ENCODE results near the gene DNER. TPM values are rescaled to one million over a fixed set of nuclear protein-coding genes. Genes with fewer than 3 reads are reported as not detected.

Gene DNER
- total and polyA plus RNA-seq, 2 experiments from 2014 or later: 4.7 to 8.8 TPM

DNA sequence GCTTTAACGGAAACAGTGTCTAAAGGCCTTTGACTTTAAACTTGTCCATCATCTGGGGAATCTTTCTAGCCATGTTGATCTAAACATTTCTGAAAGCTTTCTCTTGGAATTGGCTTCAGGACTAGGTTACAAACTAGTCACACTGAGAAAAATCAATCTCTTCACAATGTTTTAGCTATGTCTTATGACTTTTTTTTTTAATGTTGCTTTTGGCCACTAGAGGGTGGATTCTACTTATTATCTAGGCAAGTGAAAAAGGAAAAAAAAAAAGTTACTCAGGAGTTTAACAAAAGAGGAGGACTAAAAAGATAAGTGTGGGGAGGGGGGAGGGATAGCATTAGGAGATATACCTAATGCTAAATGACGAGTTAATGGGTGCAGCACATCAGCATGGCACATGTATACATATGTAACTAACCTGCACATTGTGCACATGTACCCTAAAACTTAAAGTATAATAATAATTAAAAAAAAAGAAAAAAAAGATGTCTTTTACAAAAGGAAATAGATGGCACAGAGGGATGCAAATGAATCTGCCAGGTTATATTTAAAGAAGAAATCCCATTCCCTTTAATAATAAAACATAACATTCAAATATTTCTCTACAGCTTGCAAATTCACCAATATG lies 282.9 kb downstream of the DNER start:
- Histone ChIP-seq H3K4me2 (no peak overlapping the region), H3F3A (replicated peaks; ENCODE audit: low read depth) (no peaks in the 10 kb centered on the region), H3K9me2 (ENCODE audit: insufficient read depth) (no peaks in the 10 kb centered on the region), H3K4me1 (ENCODE audit: insufficient read depth) (no peaks in the 10 kb centered on the region), H3K4me3 (no peak overlapping the region), H2AFZ (no peak overlapping the region), H3K27ac (ENCODE audit: low read depth) (no peak overlapping the region), H3K27me3 (ENCODE audit: insufficient read depth) (no peaks in the 10 kb centered on the region), H3K36me3 (ENCODE audit: insufficient read depth) (no peaks in the 10 kb centered on the region), H4K20me1 (replicated peaks; ENCODE audit: insufficient read depth) (no peaks in the 10 kb centered on the region), H3K79me2 (replicated peaks; ENCODE audit: insufficient read depth) (no peaks in the 10 kb centered on the region)
- DNase-seq (ENCODE audit: low spot score): peak; percentile 89
- peak; percentile 29; the same call in 1 of the 3 replicates for ATAC-seq
- Mint-ChIP-seq H3K27me3 (ENCODE audit: insufficient read depth, low read depth, poor library complexity) (peaks cover 4% of the 10 kb centered on the region), H3K27ac (no peak overlapping the region), H3K4me3 (no peak overlapping the region), H3K36me3 (ENCODE audit: low read depth) (no peaks in the 10 kb centered on the region), H3K9me3 (no peaks in the 10 kb centered on the region; the same call in 2 of the 3 replicates), H3K4me1 (peaks cover 2% of the 10 kb centered on the region; the same call in 2 of the 3 replicates)
- TF ChIP-seq POLR2AphosphoS5 (IDR thresholded peaks at IDR 0.05; ENCODE audit: low read depth): no peak
- TF ChIP-seq, protein P1, sequence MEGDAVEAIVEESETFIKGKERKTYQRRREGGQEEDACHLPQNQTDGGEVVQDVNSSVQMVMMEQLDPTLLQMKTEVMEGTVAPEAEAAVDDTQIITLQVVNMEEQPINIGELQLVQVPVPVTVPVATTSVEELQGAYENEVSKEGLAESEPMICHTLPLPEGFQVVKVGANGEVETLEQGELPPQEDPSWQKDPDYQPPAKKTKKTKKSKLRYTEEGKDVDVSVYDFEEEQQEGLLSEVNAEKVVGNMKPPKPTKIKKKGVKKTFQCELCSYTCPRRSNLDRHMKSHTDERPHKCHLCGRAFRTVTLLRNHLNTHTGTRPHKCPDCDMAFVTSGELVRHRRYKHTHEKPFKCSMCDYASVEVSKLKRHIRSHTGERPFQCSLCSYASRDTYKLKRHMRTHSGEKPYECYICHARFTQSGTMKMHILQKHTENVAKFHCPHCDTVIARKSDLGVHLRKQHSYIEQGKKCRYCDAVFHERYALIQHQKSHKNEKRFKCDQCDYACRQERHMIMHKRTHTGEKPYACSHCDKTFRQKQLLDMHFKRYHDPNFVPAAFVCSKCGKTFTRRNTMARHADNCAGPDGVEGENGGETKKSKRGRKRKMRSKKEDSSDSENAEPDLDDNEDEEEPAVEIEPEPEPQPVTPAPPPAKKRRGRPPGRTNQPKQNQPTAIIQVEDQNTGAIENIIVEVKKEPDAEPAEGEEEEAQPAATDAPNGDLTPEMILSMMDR (conservative IDR thresholded peaks at IDR 0.05; ENCODE audit: low read depth in 2 of 2): peak in 1 of 2 experiments; percentile 85
- no peak for TF ChIP-seq EZH2 (IDR thresholded peaks at IDR 0.05; ENCODE audit: low read depth, unreplicated experiment)

DNA sequence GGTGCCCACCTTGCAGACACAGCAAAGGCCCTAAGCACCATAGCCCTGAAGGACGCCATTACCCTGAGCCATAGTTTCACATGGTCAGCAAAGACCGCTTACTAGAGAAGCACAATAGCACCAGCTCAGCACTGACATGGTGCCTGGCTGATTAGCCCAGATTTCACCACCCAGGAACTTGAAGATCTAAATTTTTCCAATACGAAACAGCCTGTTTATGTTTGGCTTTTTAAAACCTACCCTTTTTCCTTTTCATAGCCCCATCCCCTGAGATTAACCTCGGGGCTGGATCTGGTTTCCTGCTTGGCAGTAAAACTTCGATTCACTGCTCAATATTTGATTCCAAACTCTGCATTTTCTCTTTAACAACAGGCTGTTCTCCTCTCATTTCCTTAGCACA lies 284.8 kb downstream of the DNER start:
- H3K4me3 ChIP-seq: no peak overlapping the region
- no peaks in the 10 kb centered on the region for H3F3A ChIP-seq (replicated peaks; ENCODE audit: low read depth)
- H3K36me3 ChIP-seq (ENCODE audit: insufficient read depth): no peaks in the 10 kb centered on the region
- Mint-ChIP-seq H3K27ac (no peak overlapping the region), H3K36me3 (ENCODE audit: low read depth) (no peaks in the 10 kb centered on the region), H3K9me3 (no peaks in the 10 kb centered on the region; the same call in 2 of the 3 replicates), H3K27me3 (ENCODE audit: insufficient read depth, low read depth, poor library complexity) (peaks cover 4% of the 10 kb centered on the region), H3K4me3 (no peak overlapping the region), H3K4me1 (peaks cover 2% of the 10 kb centered on the region; the same call in 2 of the 3 replicates)
- H3K27ac ChIP-seq (ENCODE audit: low read depth): no peak overlapping the region
- H3K4me2 ChIP-seq: no peak overlapping the region
- H2AFZ ChIP-seq: no peak overlapping the region
- DNase-seq (ENCODE audit: low spot score): no peak
- no peaks in the 10 kb centered on the region for H3K27me3 ChIP-seq (ENCODE audit: insufficient read depth)
- no peaks in the 10 kb centered on the region for H3K4me1 ChIP-seq (ENCODE audit: insufficient read depth)
- ATAC-seq: no peak
- H4K20me1 ChIP-seq (replicated peaks; ENCODE audit: insufficient read depth): no peaks in the 10 kb centered on the region
- H3K79me2 ChIP-seq (replicated peaks; ENCODE audit: insufficient read depth): no peaks in the 10 kb centered on the region
- no peaks in the 10 kb centered on the region for H3K9me2 ChIP-seq (ENCODE audit: insufficient read depth)
- TF ChIP-seq ZNF114 (CRISPR knock-in tag; IDR thresholded peaks at IDR 0.05): no peak
- no peak for TF ChIP-seq STAT1 (IDR thresholded peaks at IDR 0.05; ENCODE audit: unreplicated experiment)
- TF ChIP-seq EZH2phosphoT487 (IDR thresholded peaks at IDR 0.05; ENCODE audit: unreplicated experiment): no peak
- TF ChIP-seq JUNB (IDR thresholded peaks at IDR 0.05; ENCODE audit: unreplicated experiment): no peak
- no peak for TF ChIP-seq POLR2AphosphoS5 (IDR thresholded peaks at IDR 0.05; ENCODE audit: low read depth)
- TF ChIP-seq EZH2 (IDR thresholded peaks at IDR 0.05; ENCODE audit: low read depth, unreplicated experiment): no peak
- no peak for TF ChIP-seq CREB1 (CRISPR knock-in tag; IDR thresholded peaks at IDR 0.05; ENCODE audit: low read depth)
- TF ChIP-seq, protein P2, sequence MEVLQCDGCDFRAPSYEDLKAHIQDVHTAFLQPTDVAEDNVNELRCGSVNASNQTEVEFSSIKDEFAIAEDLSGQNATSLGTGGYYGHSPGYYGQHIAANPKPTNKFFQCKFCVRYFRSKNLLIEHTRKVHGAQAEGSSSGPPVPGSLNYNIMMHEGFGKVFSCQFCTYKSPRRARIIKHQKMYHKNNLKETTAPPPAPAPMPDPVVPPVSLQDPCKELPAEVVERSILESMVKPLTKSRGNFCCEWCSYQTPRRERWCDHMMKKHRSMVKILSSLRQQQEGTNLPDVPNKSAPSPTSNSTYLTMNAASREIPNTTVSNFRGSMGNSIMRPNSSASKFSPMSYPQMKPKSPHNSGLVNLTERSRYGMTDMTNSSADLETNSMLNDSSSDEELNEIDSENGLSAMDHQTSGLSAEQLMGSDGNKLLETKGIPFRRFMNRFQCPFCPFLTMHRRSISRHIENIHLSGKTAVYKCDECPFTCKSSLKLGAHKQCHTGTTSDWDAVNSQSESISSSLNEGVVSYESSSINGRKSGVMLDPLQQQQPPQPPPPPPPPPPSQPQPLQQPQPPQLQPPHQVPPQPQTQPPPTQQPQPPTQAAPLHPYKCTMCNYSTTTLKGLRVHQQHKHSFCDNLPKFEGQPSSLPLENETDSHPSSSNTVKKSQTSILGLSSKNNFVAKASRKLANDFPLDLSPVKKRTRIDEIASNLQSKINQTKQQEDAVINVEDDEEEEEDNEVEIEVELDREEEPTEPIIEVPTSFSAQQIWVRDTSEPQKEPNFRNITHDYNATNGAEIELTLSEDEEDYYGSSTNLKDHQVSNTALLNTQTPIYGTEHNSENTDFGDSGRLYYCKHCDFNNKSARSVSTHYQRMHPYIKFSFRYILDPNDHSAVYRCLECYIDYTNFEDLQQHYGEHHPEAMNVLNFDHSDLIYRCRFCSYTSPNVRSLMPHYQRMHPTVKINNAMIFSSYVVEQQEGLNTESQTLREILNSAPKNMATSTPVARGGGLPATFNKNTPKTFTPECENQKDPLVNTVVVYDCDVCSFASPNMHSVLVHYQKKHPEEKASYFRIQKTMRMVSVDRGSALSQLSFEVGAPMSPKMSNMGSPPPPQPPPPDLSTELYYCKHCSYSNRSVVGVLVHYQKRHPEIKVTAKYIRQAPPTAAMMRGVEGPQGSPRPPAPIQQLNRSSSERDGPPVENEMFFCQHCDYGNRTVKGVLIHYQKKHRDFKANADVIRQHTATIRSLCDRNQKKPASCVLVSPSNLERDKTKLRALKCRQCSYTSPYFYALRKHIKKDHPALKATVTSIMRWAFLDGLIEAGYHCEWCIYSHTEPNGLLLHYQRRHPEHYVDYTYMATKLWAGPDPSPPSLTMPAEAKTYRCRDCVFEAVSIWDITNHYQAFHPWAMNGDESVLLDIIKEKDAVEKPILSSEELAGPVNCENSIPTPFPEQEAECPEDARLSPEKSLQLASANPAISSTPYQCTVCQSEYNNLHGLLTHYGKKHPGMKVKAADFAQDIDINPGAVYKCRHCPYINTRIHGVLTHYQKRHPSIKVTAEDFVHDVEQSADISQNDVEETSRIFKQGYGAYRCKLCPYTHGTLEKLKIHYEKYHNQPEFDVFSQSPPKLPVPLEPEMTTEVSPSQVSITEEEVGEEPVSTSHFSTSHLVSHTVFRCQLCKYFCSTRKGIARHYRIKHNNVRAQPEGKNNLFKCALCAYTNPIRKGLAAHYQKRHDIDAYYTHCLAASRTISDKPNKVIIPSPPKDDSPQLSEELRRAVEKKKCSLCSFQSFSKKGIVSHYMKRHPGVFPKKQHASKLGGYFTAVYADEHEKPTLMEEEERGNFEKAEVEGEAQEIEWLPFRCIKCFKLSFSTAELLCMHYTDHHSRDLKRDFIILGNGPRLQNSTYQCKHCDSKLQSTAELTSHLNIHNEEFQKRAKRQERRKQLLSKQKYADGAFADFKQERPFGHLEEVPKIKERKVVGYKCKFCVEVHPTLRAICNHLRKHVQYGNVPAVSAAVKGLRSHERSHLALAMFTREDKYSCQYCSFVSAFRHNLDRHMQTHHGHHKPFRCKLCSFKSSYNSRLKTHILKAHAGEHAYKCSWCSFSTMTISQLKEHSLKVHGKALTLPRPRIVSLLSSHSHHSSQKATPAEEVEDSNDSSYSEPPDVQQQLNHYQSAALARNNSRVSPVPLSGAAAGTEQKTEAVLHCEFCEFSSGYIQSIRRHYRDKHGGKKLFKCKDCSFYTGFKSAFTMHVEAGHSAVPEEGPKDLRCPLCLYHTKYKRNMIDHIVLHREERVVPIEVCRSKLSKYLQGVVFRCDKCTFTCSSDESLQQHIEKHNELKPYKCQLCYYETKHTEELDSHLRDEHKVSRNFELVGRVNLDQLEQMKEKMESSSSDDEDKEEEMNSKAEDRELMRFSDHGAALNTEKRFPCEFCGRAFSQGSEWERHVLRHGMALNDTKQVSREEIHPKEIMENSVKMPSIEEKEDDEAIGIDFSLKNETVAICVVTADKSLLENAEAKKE (CRISPR knock-in tag; IDR thresholded peaks at IDR 0.05): no peak
- TF ChIP-seq, protein P1 (conservative IDR thresholded peaks at IDR 0.05; ENCODE audit: low read depth in 2 of 2): no peak

Measured in GM23338 (cell line).